ENCODE results near the gene PSMB9.
"Not testable (repeated sequence)": the region's sequence is repeated elsewhere in the genome, so short reads cannot be mapped to it uniquely, and the experiment has no call there.

The PSMB9 gene

DNA sequence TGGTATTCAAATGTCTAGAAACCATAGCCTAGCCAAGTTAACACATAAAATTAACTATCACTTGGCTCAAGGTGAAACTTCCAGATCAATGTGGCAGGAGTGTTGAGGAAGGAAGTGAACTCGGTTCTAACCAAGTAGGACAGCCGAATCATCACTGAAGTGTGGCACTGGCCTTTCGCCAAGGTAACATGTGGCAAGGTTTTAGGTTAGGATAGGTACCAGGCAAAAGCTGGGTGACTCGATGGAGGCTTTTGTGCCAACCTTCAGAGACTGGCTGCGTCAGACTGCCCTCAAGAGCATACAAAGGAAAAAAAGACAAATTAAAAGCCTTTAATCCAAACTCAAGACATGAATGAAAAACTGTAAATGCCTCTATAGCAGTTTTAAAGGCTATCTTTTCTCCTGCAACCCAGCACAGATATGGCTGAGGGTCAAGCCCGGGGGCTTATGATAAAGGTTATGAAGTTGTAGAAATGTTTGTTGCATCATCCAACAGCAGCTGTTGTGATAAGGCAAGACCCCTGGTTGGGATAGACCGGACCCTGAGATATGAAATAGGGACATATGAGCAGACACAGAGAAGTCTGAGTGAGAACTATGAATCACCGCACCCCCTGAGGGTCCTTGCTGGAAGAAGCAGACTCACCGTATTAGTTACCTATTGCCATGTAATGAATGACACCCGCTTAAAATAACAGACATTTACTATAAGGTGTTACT is 11.9 kb downstream of the PSMB9 start:
- WGBS, 2 experiments (ENCODE audit: insufficient coverage in 2 of 2) = 72 to 77% methylated on average over 5 to 6 of the region's 10 CpGs
- H3K27ac ChIP-seq (ENCODE audit: low read depth, low read length, severe bottlenecking) = no peak overlapping the region

DNA sequence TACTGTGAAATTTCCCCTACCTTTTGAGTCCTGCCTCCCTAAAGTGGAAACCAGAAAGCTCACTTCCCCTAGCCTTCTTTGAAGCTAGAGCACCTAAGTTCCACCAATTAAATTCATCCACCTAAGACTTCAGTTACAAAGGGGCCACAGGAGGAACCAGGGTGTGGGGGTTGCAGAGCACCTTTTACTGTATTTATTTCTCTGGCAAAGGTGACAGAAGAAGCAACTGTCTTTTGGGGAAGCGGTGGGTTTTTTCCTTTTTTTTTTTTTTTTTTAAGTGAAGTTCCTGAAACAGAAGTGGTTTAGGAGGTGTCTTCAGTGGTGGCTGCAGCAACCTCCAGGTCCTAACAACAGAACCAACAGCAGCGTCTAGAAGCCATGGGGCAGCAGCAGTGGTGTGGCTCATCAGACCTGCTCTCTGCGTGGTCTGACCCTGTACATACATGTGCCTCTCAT is 13.1 kb downstream of the PSMB9 start:
- H3K4me1 ChIP-seq (ENCODE audit: control insufficient read depth, insufficient read depth, low read length, poor library complexity, severe bottlenecking) = no peaks in the 10 kb centered on the region
- H3K9me3 ChIP-seq (ENCODE audit: control insufficient read depth, low read length) = no peaks in the 10 kb centered on the region
- H3K4me3 ChIP-seq (ENCODE audit: extremely low read depth, insufficient read depth, low read length, poor library complexity, severe bottlenecking) = no peak overlapping the region
- 57 to 76% methylated on average over 2 of the region's 3 CpGs for WGBS, 2 experiments (ENCODE audit: insufficient coverage in 2 of 2)
- H3K36me3 ChIP-seq (ENCODE audit: control insufficient read depth, insufficient read depth, low read length) = no peaks in the 10 kb centered on the region
- no peak overlapping the region for H3K27ac ChIP-seq (ENCODE audit: low read depth, low read length, severe bottlenecking)

More for the DNA sequence above, 11.9 kb downstream of the PSMB9 start:
- Histone ChIP-seq H3K9me3 (ENCODE audit: control insufficient read depth, low read length) (no peaks in the 10 kb centered on the region), H3K4me3 (ENCODE audit: extremely low read depth, insufficient read depth, low read length, poor library complexity, severe bottlenecking) (no peak overlapping the region), H3K4me1 (ENCODE audit: control insufficient read depth, insufficient read depth, low read length, poor library complexity, severe bottlenecking) (no peaks in the 10 kb centered on the region), H3K36me3 (ENCODE audit: control insufficient read depth, insufficient read depth, low read length) (no peaks in the 10 kb centered on the region)

DNA sequence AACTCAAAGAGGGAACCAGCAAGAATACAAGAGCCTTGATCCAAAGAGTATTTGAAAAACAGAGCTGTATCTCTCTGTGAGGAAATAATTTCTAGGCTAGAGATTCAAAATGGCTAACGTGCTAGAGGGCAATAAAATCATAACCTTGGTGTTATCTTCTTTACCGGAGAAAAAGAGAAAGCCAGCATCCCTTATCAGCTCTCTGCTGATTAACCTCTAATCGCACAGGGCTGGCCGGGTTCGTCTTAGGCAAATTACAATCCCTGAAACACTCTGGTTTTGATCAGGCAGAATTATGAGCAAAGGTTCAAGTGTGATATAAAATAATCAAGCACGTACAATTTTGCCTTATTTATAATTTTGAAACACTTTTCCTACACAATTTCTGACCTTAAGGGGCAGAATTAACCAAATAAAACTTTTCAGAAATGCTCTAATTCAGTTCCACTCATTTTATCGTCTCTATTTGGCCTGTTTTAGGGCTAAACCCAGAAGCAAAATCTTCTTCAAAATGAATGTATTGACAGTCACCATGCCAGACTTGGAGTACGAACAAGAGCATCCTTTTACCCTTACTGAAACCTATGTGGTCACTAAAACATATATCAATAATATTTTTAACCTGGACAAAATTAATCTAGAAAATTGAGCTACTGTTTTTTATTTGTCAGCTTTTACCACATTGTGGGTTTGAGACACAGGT is 13.7 kb downstream of the PSMB9 start:
- Histone ChIP-seq H3K4me3 (ENCODE audit: extremely low read depth, insufficient read depth, low read length, poor library complexity, severe bottlenecking) (no peak overlapping the region), H3K27ac (ENCODE audit: low read depth, low read length, severe bottlenecking) (no peak overlapping the region), H3K9me3 (ENCODE audit: control insufficient read depth, low read length) (no peaks in the 10 kb centered on the region), H3K36me3 (ENCODE audit: control insufficient read depth, insufficient read depth, low read length) (no peaks in the 10 kb centered on the region), H3K4me1 (ENCODE audit: control insufficient read depth, insufficient read depth, low read length, poor library complexity, severe bottlenecking) (no peaks in the 10 kb centered on the region)
- WGBS, 2 experiments (ENCODE audit: insufficient coverage in 2 of 2) = 52 to 73% methylated on average over 3 of the region's 8 CpGs

DNA sequence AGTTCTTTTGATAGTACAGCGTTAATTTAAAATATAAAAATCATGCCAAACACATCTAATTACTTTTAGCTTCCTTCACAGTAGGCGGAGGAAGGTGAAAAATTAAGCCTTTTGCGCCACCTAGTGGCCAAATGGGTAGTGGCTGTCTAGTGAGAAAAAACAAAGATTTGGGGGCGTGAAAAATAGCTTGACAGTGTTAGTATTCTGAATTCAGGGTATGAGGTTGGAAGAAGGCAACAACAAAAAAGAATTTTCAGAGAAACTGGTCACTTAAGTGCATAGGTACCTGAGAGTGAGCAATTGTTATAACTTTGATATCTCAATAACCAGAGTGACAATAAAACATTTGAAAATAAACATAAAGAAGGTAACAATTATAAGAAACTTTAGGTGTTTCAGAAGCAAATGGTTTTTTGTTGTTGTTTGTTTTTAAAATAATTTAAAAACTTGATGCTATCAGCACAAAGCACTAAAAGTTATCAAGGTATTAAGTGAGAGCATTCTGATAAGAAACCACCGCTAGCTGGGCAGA is 14.3 kb downstream of the PSMB9 start:
- no peak overlapping the region for H3K4me3 ChIP-seq (ENCODE audit: extremely low read depth, insufficient read depth, low read length, poor library complexity, severe bottlenecking)
- no peak overlapping the region for H3K27ac ChIP-seq (ENCODE audit: low read depth, low read length, severe bottlenecking)
- H3K4me1 ChIP-seq (ENCODE audit: control insufficient read depth, insufficient read depth, low read length, poor library complexity, severe bottlenecking) = no peaks in the 10 kb centered on the region
- H3K36me3 ChIP-seq (ENCODE audit: control insufficient read depth, insufficient read depth, low read length) = no peaks in the 10 kb centered on the region
- no peaks in the 10 kb centered on the region for H3K9me3 ChIP-seq (ENCODE audit: control insufficient read depth, low read length)
- 0% methylated on average over 2 to 3 of the region's 5 CpGs for WGBS, 2 experiments (ENCODE audit: insufficient coverage in 2 of 2)

DNA sequence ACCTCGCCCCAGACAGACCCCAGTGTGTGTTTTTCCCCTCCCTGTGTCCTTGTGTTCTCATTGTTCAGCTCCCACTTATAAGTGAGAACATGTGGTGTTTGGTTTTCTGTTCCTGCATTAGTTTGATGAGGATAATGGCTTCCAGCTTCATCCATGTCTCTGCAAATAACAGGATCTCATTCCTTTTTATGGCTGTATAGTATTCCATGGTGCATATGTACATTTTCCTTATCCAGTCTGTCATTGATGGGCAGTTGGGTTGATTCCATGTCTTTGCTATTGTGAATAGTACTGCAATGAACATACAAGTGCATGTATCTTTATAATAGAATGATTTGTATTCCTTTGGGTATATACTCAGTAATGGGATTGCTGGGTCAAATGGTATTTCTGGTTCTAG is 20.0 kb downstream of the PSMB9 start:
- not testable (repeated sequence) for H3K4me1 ChIP-seq (ENCODE audit: control insufficient read depth, insufficient read depth, low read length, poor library complexity, severe bottlenecking); H3K36me3 ChIP-seq (ENCODE audit: control insufficient read depth, insufficient read depth, low read length); H3K4me3 ChIP-seq (ENCODE audit: extremely low read depth, insufficient read depth, low read length, poor library complexity, severe bottlenecking); H3K27ac ChIP-seq (ENCODE audit: low read depth, low read length, severe bottlenecking); H3K9me3 ChIP-seq (ENCODE audit: control insufficient read depth, low read length)
- WGBS, 2 experiments (ENCODE audit: insufficient coverage in 2 of 2) = no CpG with 5 or more reads among the region's 1 CpG

DNA sequence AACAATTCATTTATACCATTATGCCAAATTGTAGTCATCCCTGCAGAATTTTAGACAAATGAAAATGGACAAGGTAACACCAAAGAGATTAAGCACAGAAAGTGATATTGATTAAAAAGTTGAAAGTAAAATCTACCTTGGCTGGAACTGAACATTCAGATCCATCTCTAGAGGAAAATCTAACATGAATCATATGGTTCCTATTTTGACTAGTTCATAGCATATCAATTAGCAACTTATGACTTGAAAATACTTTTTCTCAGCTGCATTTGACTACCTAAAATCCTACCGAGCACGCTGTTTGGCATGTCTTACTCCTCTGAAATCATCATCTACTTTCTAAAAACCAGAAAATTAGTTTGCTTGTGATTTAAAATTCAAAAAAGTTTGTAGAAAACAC is 22.6 kb downstream of the PSMB9 start:
- Histone ChIP-seq H3K9me3 (ENCODE audit: control insufficient read depth, low read length) (no peaks in the 10 kb centered on the region), H3K4me3 (ENCODE audit: extremely low read depth, insufficient read depth, low read length, poor library complexity, severe bottlenecking) (no peak overlapping the region), H3K36me3 (ENCODE audit: control insufficient read depth, insufficient read depth, low read length) (no peaks in the 10 kb centered on the region), H3K4me1 (ENCODE audit: control insufficient read depth, insufficient read depth, low read length, poor library complexity, severe bottlenecking) (no peaks in the 10 kb centered on the region), H3K27ac (ENCODE audit: low read depth, low read length, severe bottlenecking) (no peak overlapping the region)
- WGBS, 2 experiments (ENCODE audit: insufficient coverage in 2 of 2) = no CpG with 5 or more reads among the region's 2 CpGs

DNA sequence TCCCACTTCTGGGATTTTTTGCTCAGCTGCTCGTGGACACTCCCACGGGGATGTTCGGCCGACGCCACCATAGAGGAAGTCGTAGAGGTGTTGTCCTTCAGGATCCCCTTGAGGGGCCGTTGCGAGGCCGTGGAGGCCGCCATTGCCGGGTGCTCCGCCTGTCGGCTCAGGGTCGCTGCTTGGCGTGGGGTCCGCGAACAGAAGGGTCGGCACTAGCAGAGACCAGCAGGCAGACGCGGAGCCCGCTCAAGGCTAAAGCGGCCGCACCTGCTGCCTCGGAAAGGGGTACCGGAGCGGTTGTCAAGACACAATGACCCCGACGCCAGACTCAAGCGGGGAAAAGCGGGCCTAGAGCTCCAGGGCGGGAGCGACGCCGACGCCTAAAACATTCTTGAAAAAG is 25.7 kb downstream of the PSMB9 start:
- no peaks in the 10 kb centered on the region for H3K36me3 ChIP-seq (ENCODE audit: control insufficient read depth, insufficient read depth, low read length)
- 94 to 97% methylated on average over 24 to 35 of the region's 35 CpGs for WGBS, 2 experiments (ENCODE audit: insufficient coverage in 2 of 2)
- H3K9me3 ChIP-seq (ENCODE audit: control insufficient read depth, low read length) = no peaks in the 10 kb centered on the region
- no peak overlapping the region for H3K27ac ChIP-seq (ENCODE audit: low read depth, low read length, severe bottlenecking)
- no peaks in the 10 kb centered on the region for H3K4me1 ChIP-seq (ENCODE audit: control insufficient read depth, insufficient read depth, low read length, poor library complexity, severe bottlenecking)
- no peak overlapping the region for H3K4me3 ChIP-seq (ENCODE audit: extremely low read depth, insufficient read depth, low read length, poor library complexity, severe bottlenecking)

DNA sequence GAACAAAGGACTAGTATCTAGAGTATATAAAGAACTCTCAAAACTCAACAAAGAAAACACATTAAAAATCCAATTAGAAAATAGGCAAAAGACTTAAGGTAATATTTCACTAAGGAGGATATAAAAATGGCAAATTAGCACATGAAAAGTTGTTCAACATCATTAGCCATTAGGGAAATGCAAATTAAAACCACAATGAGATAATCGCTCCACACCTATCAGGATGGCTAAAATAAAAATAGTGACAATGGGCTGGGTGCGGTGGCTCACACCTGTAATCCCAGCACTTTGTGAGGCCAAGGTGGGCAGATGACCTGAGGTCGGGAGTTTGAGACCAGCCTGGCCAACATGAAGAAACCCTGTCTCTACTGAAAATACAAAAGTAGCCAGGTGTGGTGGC is 27.0 kb downstream of the PSMB9 start:
- not testable (repeated sequence) for H3K27ac ChIP-seq (ENCODE audit: low read depth, low read length, severe bottlenecking); H3K36me3 ChIP-seq (ENCODE audit: control insufficient read depth, insufficient read depth, low read length); H3K4me3 ChIP-seq (ENCODE audit: extremely low read depth, insufficient read depth, low read length, poor library complexity, severe bottlenecking); H3K9me3 ChIP-seq (ENCODE audit: control insufficient read depth, low read length); H3K4me1 ChIP-seq (ENCODE audit: control insufficient read depth, insufficient read depth, low read length, poor library complexity, severe bottlenecking)
- WGBS, 2 experiments (ENCODE audit: insufficient coverage in 2 of 2) = 66 to 77% methylated on average over 3 of the region's 3 CpGs

DNA sequence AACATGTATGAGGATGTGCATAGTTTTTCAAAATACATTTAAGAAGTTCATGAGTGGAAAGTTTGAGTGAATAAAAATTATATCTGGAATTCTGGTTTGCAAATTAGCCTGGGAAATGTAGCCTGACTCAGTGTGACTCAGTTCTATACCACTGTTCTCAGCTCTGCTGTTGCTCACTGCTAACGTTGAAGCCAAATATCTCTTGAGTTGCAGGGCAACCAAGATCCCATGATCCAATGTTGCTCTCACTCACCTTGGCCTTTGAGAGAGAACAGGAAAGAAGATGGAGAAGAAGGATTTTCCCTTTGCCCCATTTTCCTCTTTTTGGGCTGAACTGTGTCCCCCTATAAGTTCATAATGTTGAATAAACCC is 28.9 kb downstream of the PSMB9 start:
- H3K36me3 ChIP-seq (ENCODE audit: control insufficient read depth, insufficient read depth, low read length) = no peaks in the 10 kb centered on the region
- H3K27ac ChIP-seq (ENCODE audit: low read depth, low read length, severe bottlenecking) = no peak overlapping the region
- WGBS, 2 experiments (ENCODE audit: insufficient coverage in 2 of 2) = 44 to 56% methylated on average over 1 of the region's 1 CpG
- H3K4me1 ChIP-seq (ENCODE audit: control insufficient read depth, insufficient read depth, low read length, poor library complexity, severe bottlenecking) = no peaks in the 10 kb centered on the region
- no peak overlapping the region for H3K4me3 ChIP-seq (ENCODE audit: extremely low read depth, insufficient read depth, low read length, poor library complexity, severe bottlenecking)
- H3K9me3 ChIP-seq (ENCODE audit: control insufficient read depth, low read length) = no peaks in the 10 kb centered on the region

DNA sequence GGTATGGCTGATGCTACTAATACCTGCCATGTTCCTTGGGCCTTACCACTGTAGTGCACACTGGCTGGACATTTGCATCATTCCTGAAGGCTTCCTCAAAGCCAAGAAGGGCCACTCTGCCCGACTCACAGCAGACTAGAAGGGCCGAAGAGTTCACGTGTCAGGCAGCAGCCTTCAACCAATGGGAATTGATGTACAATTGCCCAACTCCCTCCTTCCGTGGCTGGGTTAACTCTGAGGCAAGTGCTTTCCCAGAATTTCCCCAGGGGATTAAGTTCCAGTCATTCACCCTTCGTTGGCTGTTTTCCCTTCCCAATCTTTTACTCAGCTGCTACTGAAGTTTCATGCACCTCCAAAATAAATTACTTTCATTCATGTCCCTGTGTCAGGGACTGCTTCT is 29.8 kb downstream of the PSMB9 start:
- no peak overlapping the region for H3K4me3 ChIP-seq (ENCODE audit: extremely low read depth, insufficient read depth, low read length, poor library complexity, severe bottlenecking)
- H3K36me3 ChIP-seq (ENCODE audit: control insufficient read depth, insufficient read depth, low read length) = no peaks in the 10 kb centered on the region
- H3K9me3 ChIP-seq (ENCODE audit: control insufficient read depth, low read length) = no peaks in the 10 kb centered on the region
- H3K27ac ChIP-seq (ENCODE audit: low read depth, low read length, severe bottlenecking) = no peak overlapping the region
- WGBS, 2 experiments (ENCODE audit: insufficient coverage in 2 of 2) = 40 to 41% methylated on average over 5 of the region's 5 CpGs
- H3K4me1 ChIP-seq (ENCODE audit: control insufficient read depth, insufficient read depth, low read length, poor library complexity, severe bottlenecking) = no peaks in the 10 kb centered on the region

DNA sequence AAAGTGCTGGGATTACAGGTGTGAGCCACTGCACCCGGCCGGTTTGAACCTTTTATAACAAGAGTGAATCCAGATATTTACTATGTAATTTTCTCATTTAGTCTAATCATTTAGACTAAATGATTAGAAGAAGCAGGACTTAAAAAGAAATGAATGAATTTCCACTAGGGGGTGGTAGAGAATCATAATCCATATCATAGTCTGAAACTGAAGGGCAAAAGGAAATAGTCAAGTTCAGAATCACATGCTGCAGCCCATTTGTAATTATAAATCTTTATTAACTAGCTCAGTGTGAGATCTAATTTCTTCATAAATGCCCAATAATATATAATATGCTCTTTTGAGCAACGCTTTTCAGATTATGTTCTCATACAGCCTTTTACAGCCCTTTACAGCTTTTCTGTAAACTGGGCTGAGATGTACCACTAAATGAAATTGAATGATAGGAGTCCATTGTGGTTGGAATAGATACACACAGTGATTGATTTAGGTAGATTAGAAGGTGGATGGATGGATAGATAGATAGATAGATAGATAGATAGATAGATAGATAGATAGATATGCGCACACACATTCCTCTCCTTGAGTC is 31.8 kb downstream of the PSMB9 start:
- H3K4me3 ChIP-seq (ENCODE audit: extremely low read depth, insufficient read depth, low read length, poor library complexity, severe bottlenecking) = no peak overlapping the region
- no CpG with 5 or more reads among the region's 4 CpGs for WGBS, 2 experiments (ENCODE audit: insufficient coverage in 2 of 2)
- H3K36me3 ChIP-seq (ENCODE audit: control insufficient read depth, insufficient read depth, low read length) = no peaks in the 10 kb centered on the region
- H3K9me3 ChIP-seq (ENCODE audit: control insufficient read depth, low read length) = no peaks in the 10 kb centered on the region
- no peak overlapping the region for H3K27ac ChIP-seq (ENCODE audit: low read depth, low read length, severe bottlenecking)
- no peaks in the 10 kb centered on the region for H3K4me1 ChIP-seq (ENCODE audit: control insufficient read depth, insufficient read depth, low read length, poor library complexity, severe bottlenecking)
